ENCODE data around the gene PRSS21. TPM values are rescaled to one million over a fixed set of nuclear protein-coding genes. Genes with fewer than 3 reads are reported as not detected.
A peak's percentile ranks its signal among the peaks of the same experiment; 100 is the strongest.

PRSS21 gene
- total RNA-seq, 4 donors from 2014 or later = 1.5 TPM; not detected in 3

- H3K9me3 ChIP-seq = no peaks in the 10 kb centered on the region
- DNase-seq = no peak
- WGBS, 2 donors = 80% methylated on average over 2 of the region's 20 CpGs
- H3K4me3 ChIP-seq = no peak overlapping the region
- no peak overlapping the region for H3K27ac ChIP-seq
- intact Hi-C loops (cut with DNase I) = no loop called here
- peaks cover 0 to 91% (median 0%) of the 10 kb centered on the region in 4 donors for H3K27me3 ChIP-seq
- no peaks in the 10 kb centered on the region for H3K36me3 ChIP-seq
- H3K4me1 ChIP-seq = peaks cover 0 to 9% (median 4%) of the 10 kb centered on the region in 3 donors
- TF ChIP-seq POLR2A (IDR thresholded peaks at IDR 0.05) = no peak
- TF ChIP-seq, protein P1, sequence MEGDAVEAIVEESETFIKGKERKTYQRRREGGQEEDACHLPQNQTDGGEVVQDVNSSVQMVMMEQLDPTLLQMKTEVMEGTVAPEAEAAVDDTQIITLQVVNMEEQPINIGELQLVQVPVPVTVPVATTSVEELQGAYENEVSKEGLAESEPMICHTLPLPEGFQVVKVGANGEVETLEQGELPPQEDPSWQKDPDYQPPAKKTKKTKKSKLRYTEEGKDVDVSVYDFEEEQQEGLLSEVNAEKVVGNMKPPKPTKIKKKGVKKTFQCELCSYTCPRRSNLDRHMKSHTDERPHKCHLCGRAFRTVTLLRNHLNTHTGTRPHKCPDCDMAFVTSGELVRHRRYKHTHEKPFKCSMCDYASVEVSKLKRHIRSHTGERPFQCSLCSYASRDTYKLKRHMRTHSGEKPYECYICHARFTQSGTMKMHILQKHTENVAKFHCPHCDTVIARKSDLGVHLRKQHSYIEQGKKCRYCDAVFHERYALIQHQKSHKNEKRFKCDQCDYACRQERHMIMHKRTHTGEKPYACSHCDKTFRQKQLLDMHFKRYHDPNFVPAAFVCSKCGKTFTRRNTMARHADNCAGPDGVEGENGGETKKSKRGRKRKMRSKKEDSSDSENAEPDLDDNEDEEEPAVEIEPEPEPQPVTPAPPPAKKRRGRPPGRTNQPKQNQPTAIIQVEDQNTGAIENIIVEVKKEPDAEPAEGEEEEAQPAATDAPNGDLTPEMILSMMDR (IDR thresholded peaks at IDR 0.05) = no peak
These were observed 2.3 kb upstream of the PRSS21 start for GRCh38 chr16:2814551-2815298.

DNA sequence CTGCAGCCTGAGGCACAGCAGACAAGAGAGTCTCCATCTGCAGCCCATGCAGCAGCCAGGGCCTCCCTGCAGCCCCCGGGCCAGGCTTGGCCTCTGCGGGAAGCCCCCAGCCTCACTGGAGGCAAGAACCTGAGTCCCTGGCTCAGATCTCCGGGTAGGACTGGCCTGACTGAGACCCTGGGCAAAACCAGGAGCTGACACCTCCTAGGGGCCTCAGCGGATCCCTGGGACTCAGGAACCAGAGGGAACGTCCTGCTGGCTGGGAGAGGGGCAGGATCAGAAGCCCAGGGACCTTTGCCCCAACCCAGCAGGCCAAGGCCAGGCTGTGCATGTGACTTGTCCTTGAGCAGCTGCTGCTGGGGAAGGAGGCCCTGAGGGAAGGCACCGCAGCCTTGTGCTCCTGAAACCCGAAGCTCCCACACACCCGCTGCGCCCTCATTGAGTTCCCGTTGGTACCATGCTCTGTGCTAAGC, 1.7 kb upstream of the PRSS21 start:
- peaks cover 0 to 91% (median 0%) of the 10 kb centered on the region in 4 donors for H3K27me3 ChIP-seq
- H3K4me3 ChIP-seq = no peak overlapping the region
- H3K27ac ChIP-seq = no peak overlapping the region
- H3K36me3 ChIP-seq = no peaks in the 10 kb centered on the region
- no peaks in the 10 kb centered on the region for H3K9me3 ChIP-seq
- TF ChIP-seq, protein P1 (IDR thresholded peaks at IDR 0.05) = no peak
- TF ChIP-seq POLR2A (IDR thresholded peaks at IDR 0.05) = no peak
- no peak for DNase-seq
- 89% methylated on average over 5 of the region's 10 CpGs; no CpG with 5 or more reads in 1 of the 2 donors for WGBS, 2 donors
- intact Hi-C loops (cut with DNase I) = no loop called here
- peaks cover 0 to 9% (median 4%) of the 10 kb centered on the region in 3 donors for H3K4me1 ChIP-seq

DNA sequence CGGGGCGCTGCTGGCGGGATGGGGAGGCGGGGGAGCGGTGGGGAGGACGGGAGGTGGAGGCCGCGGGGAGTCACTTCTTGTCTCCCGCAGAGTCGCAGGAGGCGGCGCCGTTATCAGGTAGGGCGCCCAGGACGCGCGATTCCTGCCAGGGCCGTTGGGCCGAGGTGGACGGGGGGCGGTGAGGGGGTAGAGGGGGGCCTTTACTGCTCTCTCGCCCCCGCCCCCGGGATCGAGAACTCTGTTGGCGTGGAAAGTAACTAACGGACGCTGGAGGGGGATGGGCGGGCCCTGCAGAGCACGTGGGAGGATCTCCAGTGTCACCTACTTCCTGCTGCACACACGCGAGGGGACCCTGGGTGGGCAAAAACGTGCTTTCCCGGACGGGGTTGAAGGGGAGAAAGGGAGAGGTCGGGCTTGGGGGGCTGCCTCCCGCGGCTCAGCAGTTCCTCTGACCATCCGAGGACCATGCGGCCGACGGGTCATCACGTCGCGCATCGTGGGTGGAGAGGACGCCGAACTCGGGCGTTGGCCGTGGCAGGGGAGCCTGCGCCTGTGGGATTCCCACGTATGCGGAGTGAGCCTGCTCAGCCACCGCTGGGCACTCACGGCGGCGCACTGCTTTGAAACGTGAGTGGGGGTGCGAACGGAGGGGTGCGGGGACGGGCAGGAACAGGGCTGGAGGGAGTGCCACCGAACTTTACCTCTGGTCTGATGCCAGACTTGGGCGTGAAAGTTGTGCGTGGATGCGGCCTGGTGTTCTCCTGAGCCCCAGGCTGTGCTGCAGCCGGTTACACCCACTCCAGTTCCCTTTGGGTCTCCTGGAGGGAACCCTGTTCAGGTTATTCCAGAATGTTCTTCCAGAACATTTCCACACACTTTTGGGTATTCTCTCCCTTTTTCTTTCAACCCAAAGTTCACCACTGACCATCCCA, 569 bp downstream of the PRSS21 start:
- Histone ChIP-seq H3K36me3 (no peaks in the 10 kb centered on the region), H3K27me3 (peaks cover 0 to 91% (median 0%) of the 10 kb centered on the region in 4 donors), H3K4me1 (no peaks in the 10 kb centered on the region), H3K27ac (no peak overlapping the region), H3K9me3 (no peaks in the 10 kb centered on the region), H3K4me3 (peak overlapping the region in 3 of 4 donors; percentile 2 to 32 (median 23))
- WGBS, 2 donors = 44 to 69% methylated on average over 12 to 22 of the region's 68 CpGs
- TF ChIP-seq POLR2A (IDR thresholded peaks at IDR 0.05) = no peak
- TF ChIP-seq, protein P1 (IDR thresholded peaks at IDR 0.05) = no peak
- DNase-seq = no peak
- intact Hi-C loops (cut with DNase I) = no loop called here

DNA sequence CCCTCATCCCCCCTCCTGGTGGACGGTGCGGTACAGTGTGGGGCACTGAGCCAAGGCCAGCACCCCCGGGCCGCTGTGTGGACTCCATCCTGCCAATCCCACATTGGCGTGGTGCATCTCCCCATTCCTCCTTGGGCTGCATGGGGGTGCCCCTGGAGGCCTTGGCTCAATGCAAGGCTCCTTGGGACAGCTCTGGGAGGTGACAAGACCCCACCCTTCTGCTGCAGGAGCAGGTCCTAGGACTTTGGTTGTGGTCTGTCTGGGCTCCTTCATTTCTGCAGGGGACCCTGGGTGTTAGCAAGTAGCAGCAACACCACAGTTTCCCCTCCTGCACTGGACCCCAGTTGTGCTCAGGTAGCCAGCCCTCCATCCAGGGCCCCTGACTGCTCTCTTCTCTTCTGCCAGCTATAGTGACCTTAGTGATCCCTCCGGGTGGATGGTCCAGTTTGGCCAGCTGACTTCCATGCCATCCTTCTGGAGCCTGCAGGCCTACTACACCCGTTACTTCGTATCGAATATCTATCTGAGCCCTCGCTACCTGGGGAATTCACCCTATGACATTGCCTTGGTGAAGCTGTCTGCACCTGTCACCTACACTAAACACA, 1.3 kb downstream of the PRSS21 start:
- no peaks in the 10 kb centered on the region for H3K4me1 ChIP-seq
- H3K27me3 ChIP-seq = peaks cover 0 to 89% (median 0%) of the 10 kb centered on the region in 4 donors
- H3K27ac ChIP-seq = no peak overlapping the region
- H3K36me3 ChIP-seq = no peaks in the 10 kb centered on the region
- no peaks in the 10 kb centered on the region for H3K9me3 ChIP-seq
- WGBS, 2 donors = 55 to 80% methylated on average over 5 to 10 of the region's 10 CpGs
- no peak for DNase-seq
- intact Hi-C loops (cut with DNase I) = no loop called here
- TF ChIP-seq, protein P1 (IDR thresholded peaks at IDR 0.05) = no peak
- TF ChIP-seq POLR2A (IDR thresholded peaks at IDR 0.05) = no peak
- H3K4me3 ChIP-seq = no peak overlapping the region
